ENCODE results near the gene PAN2. TPM values are rescaled to one million over a fixed set of nuclear protein-coding genes. Genes with fewer than 3 reads are reported as not detected.

PAN2 gene
- total RNA-seq, 1 experiment from 2014 or later, result 35.4 TPM

DNA sequence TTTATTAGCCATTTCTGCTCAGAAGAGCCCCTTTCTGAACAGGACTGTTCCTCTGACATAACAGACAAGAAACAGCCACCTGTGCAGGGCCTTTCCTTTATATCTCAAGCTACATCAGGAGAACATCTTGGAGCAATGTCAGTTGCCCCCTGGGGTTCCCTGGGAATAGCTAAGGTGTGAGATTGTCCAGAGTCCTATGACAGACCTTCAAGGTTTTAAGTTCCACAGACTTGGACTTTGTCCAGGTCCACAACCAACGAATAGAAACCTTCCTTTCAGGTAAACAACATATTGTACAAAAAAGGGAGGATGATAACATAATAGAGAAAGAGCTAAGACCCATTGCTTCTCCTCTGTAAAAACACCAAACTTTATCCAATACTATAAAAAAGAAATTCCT, 7.8 kb upstream of the PAN2 start:
- Histone ChIP-seq H3K79me2 (ENCODE audit: insufficient read depth, low read length) (no peaks in the 10 kb centered on the region), H2BK20ac (ENCODE audit: low read depth, low read length, poor library complexity, severe bottlenecking) (no peak overlapping the region), H2BK5ac (ENCODE audit: insufficient read length, low read length) (no peak overlapping the region), H3K27ac (ENCODE audit: insufficient read length, low read depth, low read length) (no peak overlapping the region), H4K91ac (ENCODE audit: insufficient read length, low read depth, low read length) (no peak overlapping the region), H3K14ac (ENCODE audit: insufficient read depth, low read length) (no peak overlapping the region), H3K27me3 (ENCODE audit: insufficient read depth, low read length) (no peaks in the 10 kb centered on the region), H2AFZ (ENCODE audit: low read length) (no peak overlapping the region), H2BK120ac (ENCODE audit: low read depth, low read length, poor library complexity, severe bottlenecking) (no peak overlapping the region), H4K20me1 (ENCODE audit: control insufficient read depth, insufficient read depth, insufficient read length) (no peaks in the 10 kb centered on the region), H3K4me2 (ENCODE audit: insufficient read depth, insufficient read length, low read length) (no peak overlapping the region), H4K8ac (replicated peaks; ENCODE audit: insufficient read length, low read depth, low read length) (no peak overlapping the region), H3K56ac (ENCODE audit: insufficient read length, low read depth, low read length) (no peak overlapping the region), H3K23me2 (ENCODE audit: insufficient read length, low read depth, low read length, poor library complexity, severe bottlenecking) (no peaks in the 10 kb centered on the region), H3K9me3 (ENCODE audit: control insufficient read depth, low read depth, low read length) (no peaks in the 10 kb centered on the region), H3K9ac (ENCODE audit: extremely low read depth, insufficient read length, low read length) (no peak overlapping the region), H3K23ac (ENCODE audit: insufficient read length, low read depth, low read length) (no peak overlapping the region), H3T11ph (ENCODE audit: low read length) (no peak overlapping the region), H2BK12ac (ENCODE audit: insufficient read length, low read depth, low read length) (no peak overlapping the region), H4K5ac (ENCODE audit: insufficient read length, low read depth, low read length) (no peak overlapping the region), H3K79me1 (ENCODE audit: insufficient read depth, low read depth, low read length, poor library complexity, severe bottlenecking) (no peaks in the 10 kb centered on the region), H3K4me1 (ENCODE audit: insufficient read depth, low read length) (peaks cover 21% of the 10 kb centered on the region), H2BK15ac (ENCODE audit: low read depth, low read length) (no peak overlapping the region), H2AK5ac (ENCODE audit: insufficient read length, low read length) (no peak overlapping the region), H3K4ac (ENCODE audit: low read depth, low read length) (no peak overlapping the region), H3K18ac (ENCODE audit: insufficient read length, low read depth, low read length) (no peak overlapping the region)
- Mint-ChIP-seq H3K36me3 (ENCODE audit: insufficient read depth in 1 of 3, low read depth in 3 of 3) (peaks cover 2 to 41% (median 28%) of the 10 kb centered on the region in 3 experiments; a peak in 6 of 7 replicates), H3K4me3 (no peak overlapping the region), H3K9me3 (no peaks in the 10 kb centered on the region), H3K27ac (no peak overlapping the region), H3K4me1 (peaks cover 27 to 30% of the 10 kb centered on the region in 2 experiments), H3K27me3 (ENCODE audit: low read depth) (peaks cover 11% of the 10 kb centered on the region)
- no peak for DNase-seq
- TF ChIP-seq CTCF (conservative IDR thresholded peaks at IDR 0.05), result no peak
- WGBS (ENCODE audit: extremely low coverage, insufficient read length, low lambda C conversion rate), result no CpG with 5 or more reads among the region's 1 CpG

Data from H9 (cell line).